ENCODE data around the gene RNF151. TPM values are rescaled to one million over a fixed set of nuclear protein-coding genes. Genes with fewer than 3 reads are reported as not detected.

Gene RNF151
- total RNA-seq, 4 donors from 2014 or later, result not detected

DNA sequence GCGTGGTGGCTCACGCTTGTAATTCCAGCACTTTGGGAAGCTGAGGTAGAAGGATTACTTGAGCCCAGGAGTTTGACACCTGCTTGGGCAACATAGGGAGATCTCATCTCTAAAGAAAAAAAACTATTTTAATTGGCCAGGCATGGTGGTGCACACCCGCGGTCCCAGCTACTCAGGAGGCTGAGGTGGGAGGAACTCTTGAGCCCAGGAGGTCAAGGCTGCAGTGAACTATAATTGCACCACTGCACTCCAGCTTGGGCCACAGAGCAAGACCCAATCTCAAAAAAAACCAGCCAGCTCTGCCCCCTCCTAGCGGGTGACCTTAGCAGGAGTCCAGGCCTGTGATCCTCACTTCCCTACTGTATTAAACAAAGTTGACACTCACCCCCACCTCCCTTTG, 42.6 kb upstream of the RNF151 start:
- H3K27me3 ChIP-seq, result peaks cover 0 to 65% (median 25%) of the 10 kb centered on the region in 4 donors
- H3K9me3 ChIP-seq, result no peaks in the 10 kb centered on the region

DNA sequence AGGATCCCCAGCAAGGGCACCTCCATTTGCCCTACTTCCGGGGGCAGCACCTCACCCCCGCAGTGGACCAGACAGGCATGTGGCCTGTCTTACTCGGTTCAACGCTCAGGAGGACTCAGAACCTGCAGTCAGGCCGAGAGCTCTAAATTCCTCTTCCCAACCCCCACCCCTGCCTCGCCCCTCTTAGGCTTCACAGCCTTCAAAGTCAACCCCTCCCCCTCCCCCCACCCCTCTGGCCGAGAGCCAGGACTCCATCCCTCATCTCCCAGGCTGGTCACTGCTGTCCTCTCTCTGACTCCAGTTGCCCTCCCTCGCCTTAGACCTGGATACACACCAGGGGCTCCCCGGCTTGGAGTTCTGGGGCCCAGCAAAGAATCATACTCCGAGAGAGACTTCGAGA, 40.4 kb upstream of the RNF151 start:
- Histone ChIP-seq H3K9me3 (no peaks in the 10 kb centered on the region), H3K4me3 (no peak overlapping the region), H3K27ac (replicated peaks in 1 of 4) (no peak overlapping the region), H3K27me3 (peaks cover 0 to 43% (median 13%) of the 10 kb centered on the region in 4 donors), H3K36me3 (no peaks in the 10 kb centered on the region), H3K4me1 (peaks cover 7 to 29% (median 22%) of the 10 kb centered on the region in 4 donors)
- DNase-seq (ENCODE audit: extremely low spot score), result no peak
- TF ChIP-seq POLR2AphosphoS5 (IDR thresholded peaks at IDR 0.05), result no peak
- TF ChIP-seq POLR2A (IDR thresholded peaks at IDR 0.05; ENCODE audit: low read depth), result no peak
- TF ChIP-seq EP300 (IDR thresholded peaks at IDR 0.05), result no peak
- intact Hi-C loops (cut with DNase I), result no loop called here
- 46% methylated on average over 9 of the region's 11 CpGs for WGBS

More for the DNA sequence above, 42.6 kb upstream of the RNF151 start:
- Histone ChIP-seq H3K36me3 (no peaks in the 10 kb centered on the region), H3K4me1 (peaks cover 3 to 19% (median 13%) of the 10 kb centered on the region in 4 donors), H3K4me3 (no peak overlapping the region), H3K27ac (replicated peaks in 1 of 4) (no peak overlapping the region)
- TF ChIP-seq POLR2A (IDR thresholded peaks at IDR 0.05; ENCODE audit: low read depth) (no peak), POLR2AphosphoS5 (IDR thresholded peaks at IDR 0.05) (no peak), EP300 (IDR thresholded peaks at IDR 0.05) (no peak)
- TF ChIP-seq, protein P1, sequence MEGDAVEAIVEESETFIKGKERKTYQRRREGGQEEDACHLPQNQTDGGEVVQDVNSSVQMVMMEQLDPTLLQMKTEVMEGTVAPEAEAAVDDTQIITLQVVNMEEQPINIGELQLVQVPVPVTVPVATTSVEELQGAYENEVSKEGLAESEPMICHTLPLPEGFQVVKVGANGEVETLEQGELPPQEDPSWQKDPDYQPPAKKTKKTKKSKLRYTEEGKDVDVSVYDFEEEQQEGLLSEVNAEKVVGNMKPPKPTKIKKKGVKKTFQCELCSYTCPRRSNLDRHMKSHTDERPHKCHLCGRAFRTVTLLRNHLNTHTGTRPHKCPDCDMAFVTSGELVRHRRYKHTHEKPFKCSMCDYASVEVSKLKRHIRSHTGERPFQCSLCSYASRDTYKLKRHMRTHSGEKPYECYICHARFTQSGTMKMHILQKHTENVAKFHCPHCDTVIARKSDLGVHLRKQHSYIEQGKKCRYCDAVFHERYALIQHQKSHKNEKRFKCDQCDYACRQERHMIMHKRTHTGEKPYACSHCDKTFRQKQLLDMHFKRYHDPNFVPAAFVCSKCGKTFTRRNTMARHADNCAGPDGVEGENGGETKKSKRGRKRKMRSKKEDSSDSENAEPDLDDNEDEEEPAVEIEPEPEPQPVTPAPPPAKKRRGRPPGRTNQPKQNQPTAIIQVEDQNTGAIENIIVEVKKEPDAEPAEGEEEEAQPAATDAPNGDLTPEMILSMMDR (IDR thresholded peaks at IDR 0.05), result no peak
- DNase-seq (ENCODE audit: extremely low spot score), result no peak
- intact Hi-C loops (cut with DNase I), result no loop called here
- WGBS, result 68% methylated on average over 5 of the region's 5 CpGs

DNA sequence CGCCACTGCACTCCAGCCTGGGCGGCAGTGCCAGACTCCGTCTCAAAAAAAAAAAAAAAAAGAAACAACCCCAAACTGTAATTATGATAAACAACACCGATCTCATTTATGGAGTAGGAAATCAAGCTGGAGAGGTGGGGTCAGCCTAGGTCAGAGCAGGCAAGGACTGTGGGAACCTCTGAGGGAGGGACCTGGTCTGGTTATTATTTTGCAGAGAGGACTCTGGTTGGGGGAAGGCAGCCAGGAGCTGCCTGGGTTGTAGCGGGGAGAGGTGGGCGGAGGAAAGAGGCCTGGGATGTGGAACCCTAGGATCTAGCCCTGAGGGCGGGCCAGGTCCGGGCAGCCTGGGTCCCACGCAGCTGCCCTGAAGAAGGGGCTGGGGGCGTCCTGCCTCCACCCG, 37.6 kb upstream of the RNF151 start:
- WGBS, result 10% methylated on average over 5 of the region's 11 CpGs
- H3K27ac ChIP-seq (replicated peaks in 1 of 4), result peak overlapping the region; percentile 81 to 86 (median 83)
- H3K9me3 ChIP-seq, result no peaks in the 10 kb centered on the region
- TF ChIP-seq POLR2A (IDR thresholded peaks at IDR 0.05; ENCODE audit: low read depth) (no peak), EP300 (IDR thresholded peaks at IDR 0.05) (no peak), POLR2AphosphoS5 (IDR thresholded peaks at IDR 0.05) (no peak)
- TF ChIP-seq, protein P1 (IDR thresholded peaks at IDR 0.05), result no peak
- no peaks in the 10 kb centered on the region for H3K36me3 ChIP-seq
- peaks cover 0 to 32% (median 0%) of the 10 kb centered on the region in 4 donors for H3K27me3 ChIP-seq
- peaks cover 7 to 19% (median 13%) of the 10 kb centered on the region in 4 donors for H3K4me1 ChIP-seq
- intact Hi-C loops (cut with DNase I), result loop anchor here (2.0 kb wide), 1 partner anchor 68 kb away; no protein-coding TSS in a partner anchor
- no peak for DNase-seq (ENCODE audit: extremely low spot score)
- peak overlapping the region; percentile 74 to 76 (median 76) for H3K4me3 ChIP-seq

DNA sequence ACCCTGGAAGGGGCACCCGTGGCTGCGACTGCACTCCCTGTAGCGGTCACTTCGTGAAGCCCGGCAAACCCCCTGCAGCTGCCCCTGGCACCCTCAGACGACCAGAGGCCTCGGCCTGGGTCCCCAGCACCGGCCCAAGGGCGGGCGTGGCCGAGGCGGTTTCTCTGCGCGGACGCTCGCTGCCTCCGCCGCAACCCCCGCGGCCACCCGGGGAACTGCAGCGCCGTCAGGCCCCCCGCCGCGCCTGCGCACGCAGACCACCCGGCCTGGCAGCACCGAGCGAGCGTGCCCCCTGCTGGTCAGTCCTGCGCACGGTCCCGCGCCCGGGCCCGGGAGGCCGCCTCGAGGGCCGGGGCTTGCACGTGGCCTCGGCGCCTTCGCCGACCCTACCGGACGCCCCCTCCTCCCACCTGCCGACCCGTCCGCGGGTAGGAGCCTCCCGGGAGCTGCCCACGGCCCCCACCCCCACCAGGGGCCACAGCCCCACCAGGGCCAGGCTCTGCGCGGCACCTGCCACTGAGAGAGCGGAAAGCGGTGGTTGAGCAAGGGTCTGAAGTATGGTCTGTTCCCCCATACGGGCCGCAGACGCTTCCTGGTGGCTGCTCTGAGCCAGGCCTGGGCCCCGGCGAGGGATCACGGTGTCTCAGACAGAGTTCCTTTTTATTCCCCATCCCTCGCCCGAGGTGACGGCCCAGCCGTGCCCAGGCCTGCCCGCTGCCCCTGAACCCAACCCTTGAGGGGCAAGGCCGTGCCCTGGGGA, 36.9 kb upstream of the RNF151 start:
- Histone ChIP-seq H3K27me3 (peaks cover 0 to 25% (median 0%) of the 10 kb centered on the region in 4 donors), H3K36me3 (no peaks in the 10 kb centered on the region), H3K9me3 (no peaks in the 10 kb centered on the region), H3K4me3 (peak overlapping the region; percentile 74 to 76 (median 76)), H3K27ac (replicated peaks in 1 of 4) (peak overlapping the region; percentile 81 to 86 (median 83)), H3K4me1 (peaks cover 7 to 19% (median 12%) of the 10 kb centered on the region in 4 donors)
- peak; percentile 96 for DNase-seq (ENCODE audit: extremely low spot score)
- intact Hi-C loops (cut with DNase I), result loop anchor here (2.0 kb wide), 1 partner anchor 69 kb away; no protein-coding TSS in a partner anchor
- TF ChIP-seq EP300 (IDR thresholded peaks at IDR 0.05), result no peak
- TF ChIP-seq POLR2AphosphoS5 (IDR thresholded peaks at IDR 0.05), result peak in 1 of 2 donors; percentile 80
- TF ChIP-seq, protein P1 (IDR thresholded peaks at IDR 0.05), result peak; percentile 100
- TF ChIP-seq POLR2A (IDR thresholded peaks at IDR 0.05; ENCODE audit: low read depth), result no peak
- 23% methylated on average over 16 of the region's 70 CpGs for WGBS

DNA sequence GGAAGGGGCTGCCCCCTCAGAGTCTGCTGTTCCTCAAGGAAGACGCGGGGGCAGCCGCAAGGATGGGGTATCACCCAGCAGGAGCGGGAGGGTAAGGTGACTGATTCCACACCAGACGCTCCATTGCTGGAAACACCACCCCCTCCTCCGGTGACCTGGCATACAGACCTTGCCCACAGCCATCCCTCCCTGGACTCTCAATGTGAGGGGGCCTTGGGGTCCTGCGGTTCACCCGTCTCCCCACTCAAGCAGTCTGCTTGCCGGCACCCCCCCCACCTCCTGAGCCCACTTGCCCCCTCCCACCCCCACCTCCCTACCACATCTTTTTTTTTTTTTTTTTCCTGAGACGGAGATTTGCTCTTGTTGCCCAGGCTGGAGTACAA, 36.3 kb upstream of the RNF151 start:
- Histone ChIP-seq H3K27me3 (peaks cover 0 to 19% (median 0%) of the 10 kb centered on the region in 4 donors), H3K4me3 (peak overlapping the region in 1 of 4 donors; percentile 74), H3K9me3 (no peaks in the 10 kb centered on the region), H3K4me1 (peaks cover 7 to 19% (median 12%) of the 10 kb centered on the region in 4 donors), H3K36me3 (no peaks in the 10 kb centered on the region), H3K27ac (replicated peaks in 1 of 4) (no peak overlapping the region)
- TF ChIP-seq POLR2A (IDR thresholded peaks at IDR 0.05; ENCODE audit: low read depth) (no peak), EP300 (IDR thresholded peaks at IDR 0.05) (no peak), POLR2AphosphoS5 (IDR thresholded peaks at IDR 0.05) (no peak)
- TF ChIP-seq, protein P1 (IDR thresholded peaks at IDR 0.05), result no peak
- no peak for DNase-seq (ENCODE audit: extremely low spot score)
- 61% methylated on average over 10 of the region's 10 CpGs for WGBS
- intact Hi-C loops (cut with DNase I), result no loop called here
